Stimulated activated CD4-positive, alpha-beta T cell treated with anti-CD3 and anti-CD28 coated beads, Interleukin-4, amount 100 ng/mL, for 48 hours (primary cell): ENCODE data around the gene LINC00237.

Source experiments
- DNase-seq, 2 donors: peaks; one replicate each; pipeline ENCODE4 v3.0.0-alpha.2; 2020; ENCODE audit warnings: low read depth in 2 of 2

Gene LINC00237

DNA sequence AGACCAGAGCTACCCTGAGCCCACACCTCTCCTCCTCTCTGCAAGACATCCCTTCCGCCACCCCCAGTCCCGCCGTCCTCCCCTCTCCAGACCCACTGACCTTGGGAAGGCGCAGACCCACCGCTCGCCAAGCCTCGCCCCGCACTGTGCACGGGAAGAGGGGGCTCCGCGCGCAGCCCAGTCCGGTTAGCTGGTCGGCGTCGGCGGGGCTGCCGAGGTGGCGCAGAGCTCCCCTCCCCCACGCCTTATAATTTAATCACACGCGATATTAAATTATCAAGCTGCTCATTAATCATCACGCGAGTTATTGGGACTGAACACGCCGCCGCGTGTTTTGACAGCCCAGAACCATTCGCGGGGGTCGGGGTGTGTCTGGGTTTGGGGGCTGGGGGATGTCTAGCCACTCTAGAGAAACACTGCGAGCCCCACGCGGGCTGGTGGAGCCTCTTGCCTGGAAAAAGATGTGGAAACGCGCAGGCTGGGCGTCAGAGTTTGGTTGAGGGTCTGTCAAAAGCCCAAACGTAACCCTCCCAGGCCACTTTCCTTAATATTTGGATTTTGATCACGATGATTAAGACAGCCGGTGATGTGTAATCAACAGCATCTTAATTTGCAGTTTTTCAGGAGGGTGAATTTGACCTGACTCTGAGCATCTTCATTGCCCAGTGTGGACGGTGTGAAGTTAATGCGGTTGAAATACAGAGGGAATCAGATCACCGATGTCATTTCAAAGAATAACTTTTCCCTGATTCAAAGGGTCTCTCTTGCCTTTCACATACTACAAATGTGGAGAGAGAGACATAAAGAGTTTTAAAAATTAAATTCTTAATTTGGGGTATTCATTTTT, at the start of gene LINC00237:
Gene LINC00237 (minus strand): TSS at position 188 of the 847 bp plus-strand sequence.
- no peak for DNase-seq

DNA sequence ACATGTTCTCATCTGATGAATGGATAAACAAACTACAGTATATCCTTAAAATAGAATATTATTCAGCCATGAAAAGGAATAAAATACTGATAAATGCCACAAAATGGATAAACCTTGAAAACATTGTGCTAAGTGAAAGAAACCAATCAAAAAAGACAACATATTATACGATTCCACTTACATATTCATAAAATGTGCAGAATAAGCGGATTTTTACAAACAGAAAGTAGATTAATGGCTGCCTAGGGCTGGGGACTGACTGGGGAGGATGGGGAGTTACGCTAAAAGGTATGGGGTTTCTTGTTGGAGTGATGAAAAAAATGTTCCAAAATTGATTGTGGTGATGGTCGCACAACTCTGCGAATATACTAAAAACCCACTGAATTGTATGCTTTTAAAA, 49.1 kb upstream of the LINC00237 start:
- DNase-seq, result no peak

DNA sequence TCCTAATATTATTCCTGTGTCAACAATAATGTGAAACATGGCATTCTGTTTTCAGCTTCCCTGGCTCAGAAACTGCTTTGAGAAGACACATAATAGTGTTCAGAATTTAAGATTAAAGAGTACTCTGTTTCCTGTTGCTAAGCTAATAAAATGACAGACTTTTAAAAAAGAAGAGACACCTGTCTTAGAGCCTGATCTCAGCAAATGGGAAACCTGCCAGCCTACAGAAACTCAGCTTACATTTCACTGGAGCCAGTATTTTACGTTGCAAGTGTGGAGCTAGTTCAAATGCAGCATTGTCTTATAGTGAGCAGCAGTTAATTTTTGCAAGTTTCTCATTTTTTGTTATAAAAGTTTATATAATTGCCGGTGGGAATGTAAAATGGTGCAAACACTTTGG, 48.5 kb upstream of the LINC00237 start:
- no peak for DNase-seq

DNA sequence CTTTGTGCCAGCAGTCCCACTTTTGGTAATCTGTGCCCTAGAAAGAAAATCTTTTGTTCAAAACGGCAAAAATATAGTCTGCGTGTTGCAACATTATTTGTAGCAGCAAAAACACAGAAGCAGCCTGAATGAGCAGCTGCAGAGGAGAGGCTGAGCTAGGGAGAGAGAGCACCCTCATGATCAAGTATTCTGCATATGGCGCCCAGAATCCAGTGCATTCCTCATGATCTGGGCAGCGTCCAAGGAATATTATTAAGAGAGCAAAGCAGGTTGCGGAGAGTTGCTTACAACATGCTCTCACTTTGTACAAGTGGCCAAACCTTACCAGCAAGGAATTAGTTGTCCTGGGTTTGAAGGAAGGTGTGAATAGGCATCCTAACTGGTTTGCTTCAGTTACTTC, 45.6 kb upstream of the LINC00237 start:
- DNase-seq, result no peak

DNA sequence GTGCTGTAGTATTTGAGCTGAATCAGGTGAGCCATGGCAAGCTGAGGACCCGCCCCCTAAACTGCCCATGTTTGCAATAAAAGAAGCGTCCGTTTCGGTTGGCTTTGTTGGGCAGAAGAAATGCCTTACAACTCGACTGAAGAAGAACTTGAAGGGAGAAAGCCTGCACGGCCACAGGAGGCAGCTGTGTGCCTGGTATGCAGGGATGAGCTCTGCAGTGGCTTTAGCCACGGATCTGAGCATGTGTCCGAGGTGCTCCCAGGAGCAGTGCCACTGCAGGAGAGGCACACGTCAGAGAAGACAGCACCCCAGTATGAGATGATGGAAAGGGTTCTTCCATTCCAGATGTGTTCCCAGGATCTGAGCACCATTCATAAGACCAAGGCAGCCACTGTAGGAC, 43.2 kb upstream of the LINC00237 start:
- no peak for DNase-seq

DNA sequence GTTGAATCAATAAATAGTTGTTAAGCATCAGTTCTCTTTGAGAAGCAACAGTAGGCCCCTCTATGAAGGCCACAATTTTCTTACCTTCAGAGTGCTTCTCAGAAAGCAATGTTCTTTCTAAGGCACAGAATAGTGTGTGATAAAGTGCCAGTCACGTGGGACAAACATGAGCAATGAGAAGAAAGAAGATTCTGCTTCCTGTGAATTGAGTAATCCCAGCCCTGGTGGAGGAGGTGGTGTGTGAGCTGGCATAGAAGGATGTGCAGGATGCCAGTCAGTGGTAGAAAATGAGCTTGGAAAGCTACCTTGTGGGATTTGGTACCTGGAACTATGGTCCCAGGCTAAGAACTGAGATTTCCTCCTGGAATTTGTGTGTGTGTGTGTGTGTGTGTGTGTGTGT, 41.4 kb upstream of the LINC00237 start:
- no peak for DNase-seq

DNA sequence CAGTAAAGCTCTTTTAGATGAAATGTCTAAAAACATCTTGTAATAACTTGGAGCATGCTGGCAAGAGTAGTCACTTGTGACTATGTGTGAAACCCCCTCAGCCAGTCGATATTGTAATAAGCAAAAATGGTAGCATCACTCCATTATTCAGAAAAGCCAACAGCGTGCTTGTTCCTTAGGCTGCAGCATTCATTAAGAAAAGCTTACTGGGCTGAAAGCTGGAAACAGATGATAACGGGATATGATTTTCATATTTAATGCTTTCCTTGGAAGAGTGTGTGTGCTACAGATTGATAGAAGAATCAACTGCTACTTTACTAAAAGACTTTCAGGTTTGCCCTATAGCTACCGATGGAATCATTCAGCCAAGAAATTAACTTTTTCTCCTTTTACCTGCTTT, 40.1 kb upstream of the LINC00237 start:
- no peak for DNase-seq

DNA sequence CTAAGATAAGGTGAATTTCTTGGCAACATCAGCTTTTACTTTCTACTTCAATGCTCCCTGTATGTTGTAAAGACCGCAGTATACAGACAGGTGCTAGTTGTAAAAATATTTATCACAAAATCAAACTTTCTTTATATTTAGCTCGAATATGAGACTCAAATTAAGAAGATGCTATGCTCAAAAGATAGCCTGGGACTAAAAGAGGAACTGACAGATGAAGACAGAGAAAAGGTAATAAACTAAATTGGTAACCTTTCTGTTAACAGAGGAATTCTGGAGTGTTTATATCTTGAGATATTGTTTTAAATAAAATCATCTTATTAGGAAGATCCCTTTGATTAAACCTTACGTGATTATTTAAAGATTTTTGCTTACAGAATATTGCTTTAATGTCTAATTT, 39.3 kb upstream of the LINC00237 start:
- no peak for DNase-seq

DNA sequence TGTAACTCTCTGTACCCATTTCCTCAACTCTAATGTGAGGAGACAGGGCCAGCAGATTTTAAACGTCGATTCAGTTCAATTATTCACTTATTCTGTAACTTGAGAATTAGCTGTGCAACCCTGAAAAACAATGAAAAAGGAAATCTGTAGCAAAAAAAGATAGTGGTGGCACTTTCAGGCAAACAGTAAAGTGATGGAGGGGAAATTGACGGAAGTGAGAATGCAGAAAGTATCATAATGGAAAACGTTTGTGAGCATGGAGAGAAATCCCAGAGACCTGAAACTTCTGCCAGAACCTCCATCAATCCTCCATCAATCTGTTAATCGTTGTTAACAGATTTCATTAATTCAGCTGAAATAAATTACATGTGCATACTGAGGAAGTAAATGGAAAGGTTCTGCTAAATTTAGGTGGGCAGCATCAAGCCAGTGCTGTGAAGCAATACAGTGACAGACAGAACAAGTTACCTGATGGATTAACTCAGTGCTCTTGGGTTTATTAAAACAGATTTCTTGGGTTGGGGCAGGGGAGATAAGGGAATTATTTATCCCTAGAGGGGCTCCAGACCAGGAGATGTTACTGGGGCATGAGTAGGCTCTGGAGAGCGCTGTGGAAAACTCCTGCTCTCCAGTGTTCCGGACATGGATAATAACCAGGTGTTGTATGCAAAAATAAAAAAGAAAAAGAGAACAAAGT, 37.2 kb upstream of the LINC00237 start:
- DNase-seq, result no peak

DNA sequence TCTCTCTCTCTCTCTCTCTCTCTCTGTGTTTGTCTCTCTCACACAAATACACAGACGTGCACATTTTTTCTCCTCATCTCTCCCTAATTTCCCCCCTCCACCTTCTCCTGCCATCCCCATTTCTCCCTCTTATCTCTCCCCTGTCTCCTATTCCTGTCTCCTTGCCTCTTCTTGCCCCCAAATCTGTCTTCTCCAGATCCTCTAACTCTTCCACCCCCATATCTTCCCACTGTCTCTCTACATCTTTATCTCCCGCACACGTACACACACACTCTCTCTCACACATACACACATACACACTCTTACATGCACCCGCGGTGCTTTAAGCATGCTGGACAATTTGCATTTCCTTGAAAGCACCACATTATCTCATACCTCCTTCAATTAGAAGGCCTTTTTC, 35.7 kb upstream of the LINC00237 start:
- no peak for DNase-seq

DNA sequence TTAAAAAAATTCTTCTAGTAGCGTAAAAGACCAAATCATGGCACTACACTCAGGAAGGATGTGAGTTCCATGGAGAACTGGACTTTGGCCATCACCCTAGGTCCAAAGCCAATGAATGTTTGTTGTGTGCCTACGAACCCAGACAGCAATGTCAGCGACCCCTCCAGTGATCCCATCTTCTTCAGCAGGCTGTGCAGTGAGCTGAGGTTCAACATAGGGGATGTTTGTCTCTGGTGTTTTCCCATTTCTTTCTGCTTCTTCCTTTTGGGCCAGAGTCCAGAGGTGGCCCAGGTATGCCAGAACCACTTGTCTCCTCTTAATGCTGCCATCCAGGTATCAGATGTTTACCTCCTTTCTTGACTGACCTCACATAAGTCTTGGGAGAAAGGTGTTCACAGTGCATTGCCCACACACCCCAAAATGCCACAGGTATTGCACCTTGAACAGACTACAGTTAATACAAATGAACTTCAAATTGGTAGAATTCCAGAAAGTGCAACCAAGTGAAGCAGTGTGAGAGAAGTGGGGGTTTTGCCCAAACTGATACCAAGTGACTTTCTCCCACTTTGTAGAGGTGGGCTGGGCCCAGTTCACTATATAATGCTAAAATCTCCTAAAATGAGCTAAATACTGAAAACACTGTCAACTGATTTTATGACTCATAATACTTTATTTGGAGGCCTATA, 33.9 kb upstream of the LINC00237 start:
- DNase-seq, result no peak

DNA sequence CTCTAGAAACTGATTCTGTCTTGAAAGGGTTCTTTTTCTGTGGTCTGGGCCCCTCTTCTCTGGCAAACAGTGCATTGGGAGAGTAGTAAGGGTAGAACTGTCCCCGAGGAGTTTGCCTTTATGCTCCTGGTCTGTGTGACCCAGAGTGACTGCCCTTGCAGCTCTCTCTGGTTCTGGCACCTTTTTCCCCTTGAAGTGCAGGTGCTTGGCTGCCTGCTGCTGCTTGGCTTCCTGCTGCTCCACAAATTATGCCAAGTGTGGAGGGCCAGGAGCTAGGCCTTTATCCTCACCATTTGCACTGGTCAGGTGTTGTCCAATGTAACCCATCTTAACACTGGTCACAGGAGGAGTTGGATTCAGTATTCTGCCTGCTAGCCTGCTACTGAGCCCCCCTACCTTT, 30.9 kb upstream of the LINC00237 start:
- no peak for DNase-seq

DNA sequence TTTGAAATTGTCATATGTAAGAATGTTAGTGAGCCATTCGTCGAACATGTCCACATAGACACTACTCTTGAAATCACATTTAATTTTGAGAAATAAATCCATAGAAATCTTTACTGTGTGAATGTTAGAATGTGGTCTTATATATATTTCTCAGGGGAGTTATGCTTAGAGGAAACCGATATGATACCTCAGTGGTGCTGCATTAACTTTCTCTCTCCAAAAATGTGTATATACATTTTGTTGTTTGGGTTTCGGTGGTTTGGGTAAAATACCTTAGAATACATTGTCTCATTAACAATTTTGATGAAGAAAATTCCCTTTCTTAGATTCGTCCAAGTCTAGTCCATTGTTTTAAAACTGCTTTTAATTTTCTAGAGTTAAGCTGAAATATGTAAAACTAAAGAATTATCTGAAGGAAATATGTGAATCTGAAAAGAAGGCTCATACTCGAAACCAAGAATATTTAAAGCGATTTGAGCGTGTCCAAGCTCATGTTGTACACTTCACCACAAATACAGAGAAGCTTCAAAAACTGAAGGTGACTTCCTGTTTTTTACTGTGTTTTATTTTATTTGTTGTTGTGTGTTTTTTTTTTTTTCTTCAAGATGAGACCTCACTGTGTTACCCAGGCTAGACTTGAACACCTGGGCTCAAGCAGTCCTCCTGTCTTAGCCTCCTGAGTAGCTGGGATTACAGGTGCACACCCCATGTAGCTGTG, 30.0 kb upstream of the LINC00237 start:
- DNase-seq, result no peak

DNA sequence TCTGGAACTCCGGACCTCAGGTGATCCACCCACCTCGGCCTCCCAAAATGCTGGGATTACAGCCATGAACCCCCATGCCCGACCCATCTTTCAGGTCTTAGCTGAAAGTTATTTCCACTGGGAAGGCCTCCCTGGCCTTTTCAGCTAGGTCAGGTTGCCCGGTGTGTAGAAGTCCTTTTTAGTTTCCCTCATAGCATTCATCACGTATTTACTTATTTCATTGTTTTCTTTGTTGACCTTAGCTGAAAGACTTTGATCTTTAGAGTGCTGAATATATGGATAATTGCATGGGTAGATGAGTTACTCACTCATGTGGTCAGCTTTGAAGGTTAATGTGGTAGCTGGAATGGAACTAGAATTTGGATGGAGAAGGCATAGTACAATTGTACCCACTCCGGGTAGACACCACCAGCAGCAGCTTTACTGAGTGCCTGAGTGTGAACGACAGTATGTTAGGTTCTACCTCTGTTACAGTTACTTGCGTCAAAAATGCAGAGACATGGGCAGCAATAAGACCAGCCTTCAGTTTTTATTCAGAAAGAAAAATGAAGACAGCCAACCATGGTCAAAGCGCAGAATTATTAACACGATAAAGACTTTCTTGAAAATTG, 28.8 kb upstream of the LINC00237 start:
- no peak for DNase-seq

DNA sequence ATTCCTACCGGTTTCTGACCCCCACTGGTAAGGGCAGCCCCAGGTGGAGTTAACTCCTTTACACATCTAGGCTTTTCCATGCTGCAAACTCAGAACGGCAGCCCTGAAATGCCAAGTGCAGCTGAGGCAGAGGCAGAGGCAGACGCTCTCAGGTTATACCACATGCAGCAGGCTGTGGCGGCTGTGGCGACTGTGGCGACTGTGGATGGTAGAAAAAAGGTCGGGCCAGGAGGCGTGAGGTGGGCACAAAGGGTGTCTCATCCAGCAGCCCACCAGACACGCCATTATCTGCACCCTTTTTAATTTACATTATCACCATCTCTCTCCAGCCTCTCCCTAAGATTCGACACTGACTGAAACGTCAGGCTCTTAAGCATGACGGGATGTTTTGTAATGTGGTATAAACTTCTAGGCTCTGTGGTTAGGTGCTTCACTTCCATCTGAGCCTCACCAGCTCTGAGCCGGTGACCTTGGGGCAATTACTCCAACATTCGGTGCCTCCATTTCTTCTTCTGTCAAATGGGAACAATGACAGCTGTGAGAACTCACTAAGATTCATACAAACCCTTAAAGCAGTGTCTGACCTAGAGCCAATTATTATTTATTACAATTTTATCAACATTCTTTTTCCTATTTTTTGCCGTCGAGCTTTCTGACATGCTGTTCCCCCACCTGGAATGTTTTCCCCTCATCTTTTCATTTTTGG, 27.9 kb upstream of the LINC00237 start:
- no peak for DNase-seq

DNA sequence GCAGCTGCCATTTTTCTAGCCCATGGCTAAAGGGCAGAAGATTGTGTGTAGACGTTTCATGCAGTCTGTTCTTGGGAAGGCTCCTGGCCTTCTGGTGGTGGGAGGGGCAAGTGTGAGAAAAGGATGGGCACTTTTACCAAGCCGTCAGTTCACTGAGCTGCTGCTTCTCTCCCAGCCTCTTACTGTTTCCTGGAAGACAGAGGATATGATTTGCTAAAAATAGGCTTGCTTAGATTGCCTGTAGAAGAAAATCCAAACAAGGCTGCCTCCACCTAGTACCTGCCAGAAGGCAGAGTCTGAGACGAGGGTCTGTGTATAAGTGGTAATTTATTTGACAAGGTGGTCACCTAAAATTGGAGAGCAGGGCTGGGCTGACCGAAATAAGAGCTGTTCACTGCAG, 27.2 kb upstream of the LINC00237 start:
- DNase-seq, result no peak

DNA sequence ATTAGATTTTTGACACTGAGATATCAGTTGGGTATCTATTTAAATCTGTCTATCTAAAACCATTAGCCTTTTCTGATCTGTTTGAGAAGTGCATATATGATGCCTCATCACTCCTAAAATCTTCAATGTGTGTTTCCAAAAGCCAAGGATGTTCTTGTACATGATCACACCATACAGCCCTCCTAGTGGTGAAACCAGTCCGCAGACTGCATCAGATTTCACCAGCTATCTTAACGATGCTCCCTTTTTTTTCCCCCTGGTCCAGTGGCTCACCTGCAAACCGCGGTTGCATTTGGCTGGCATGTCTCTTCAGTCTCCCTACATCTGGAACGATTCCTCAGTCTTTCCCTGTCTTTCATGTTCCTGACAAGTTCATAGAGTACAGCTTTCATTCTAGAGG, 23.7 kb upstream of the LINC00237 start:
- DNase-seq, result no peak

DNA sequence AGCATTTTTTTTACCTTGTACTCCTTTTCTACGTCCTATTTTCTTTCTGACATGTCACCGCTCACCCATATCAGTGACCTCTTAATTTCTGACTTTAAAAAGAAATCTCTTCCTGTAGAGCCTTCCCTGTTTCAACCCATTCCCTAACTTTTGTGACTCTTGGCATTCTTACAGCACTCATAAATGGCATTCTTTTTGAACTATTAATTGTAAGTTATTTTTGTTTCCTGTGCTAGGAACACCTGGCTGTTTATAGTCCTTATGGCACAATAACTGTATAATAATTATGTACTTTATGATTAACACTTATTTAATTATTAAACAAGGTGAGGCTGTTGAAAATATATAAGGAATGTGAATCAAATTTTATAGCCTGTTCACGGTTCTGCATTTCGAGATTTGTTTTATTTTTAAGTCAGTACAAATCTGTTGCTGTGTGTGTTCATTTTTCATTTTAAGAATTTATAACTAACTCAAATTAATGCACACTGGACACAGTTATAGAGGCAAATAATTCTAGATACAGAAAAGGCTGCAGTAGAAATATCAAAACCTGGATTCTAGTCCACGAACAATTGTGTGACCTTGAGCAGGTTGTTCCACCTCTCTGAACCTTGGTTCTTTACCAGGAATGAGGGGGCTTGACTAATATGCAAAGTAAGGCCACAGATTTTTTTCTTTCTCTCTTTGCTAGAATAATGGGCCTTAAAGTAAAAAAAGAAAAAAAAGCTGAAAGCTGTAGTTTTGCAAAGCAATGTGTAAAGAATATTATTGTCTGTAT, 21.2 kb upstream of the LINC00237 start:
- no peak for DNase-seq

DNA sequence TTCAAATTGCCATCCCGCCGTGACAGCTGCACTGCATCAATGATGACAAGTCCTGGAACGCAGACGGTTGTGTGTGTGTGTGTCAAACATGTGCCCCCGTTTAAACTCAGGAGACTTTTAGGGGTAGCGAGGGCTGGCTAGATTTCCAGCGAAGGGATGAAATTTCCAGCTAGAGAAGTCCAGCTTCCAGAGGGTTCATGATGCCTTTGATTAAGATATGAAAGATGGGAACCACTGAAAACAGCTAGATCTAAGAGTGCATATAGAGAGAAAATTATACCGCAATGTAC, 20.4 kb upstream of the LINC00237 start:
- no peak for DNase-seq

DNA sequence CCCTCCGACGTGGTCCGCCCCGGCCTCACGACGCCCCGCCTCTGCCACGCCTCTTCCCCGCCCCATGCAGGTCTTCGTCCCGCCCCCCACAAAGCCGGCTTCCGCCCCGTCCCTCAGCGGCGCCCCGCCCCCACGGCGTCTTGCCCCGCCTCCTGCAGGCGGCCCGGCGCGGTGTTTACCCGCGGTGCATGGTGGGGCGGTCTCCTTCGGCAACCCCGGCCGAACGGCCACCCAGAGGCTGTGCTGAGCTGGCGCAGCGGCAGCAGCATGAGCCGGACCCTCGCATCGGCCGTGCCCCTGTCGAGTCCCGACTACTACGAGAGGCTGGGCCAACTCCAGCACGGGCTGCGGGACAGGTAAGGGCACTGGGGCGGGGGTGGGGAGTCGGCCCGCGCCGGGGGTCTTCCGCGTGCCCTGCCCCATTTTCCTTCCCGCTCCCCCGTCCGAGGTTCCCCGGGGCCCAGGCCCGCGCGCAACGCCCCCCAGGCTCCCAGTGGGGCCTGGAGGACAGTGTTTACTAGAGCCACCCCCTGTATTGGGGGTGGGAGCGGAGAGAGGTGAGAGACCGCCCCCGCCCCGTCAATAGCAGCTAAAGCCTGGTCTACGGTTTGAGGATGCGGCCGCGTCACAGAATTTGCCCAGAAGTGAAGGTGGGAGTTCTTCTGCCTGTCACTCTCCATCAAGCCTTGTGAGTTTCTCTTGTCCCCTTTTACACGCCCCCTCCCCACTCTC, 19.9 kb upstream of the LINC00237 start, which contains the start of gene KIZ:
Gene KIZ (plus strand): TSS at position 234 of the 732 bp plus-strand sequence. CDS start 34 bp downstream, at position 268.
- DNase-seq, result peak; percentile 96 to 99
